HEK293 (cell line): ENCODE results near the gene ITGA8.

ENCODE experiments used
- EGR2 ChIP-seq: fragments of 450-650 bp; formaldehyde crosslinking; IDR thresholded peaks from 2 replicates; pipeline ENCODE4 v1.5.1; 2016; ENCODE audit warnings: low read depth, missing biosample characterization, missing genetic modification characterization
- PRDM1 ChIP-seq: fragments of 450-650 bp; formaldehyde crosslinking; IDR thresholded peaks from 2 replicates; pipeline ENCODE4; 2016; ENCODE audit warnings: missing biosample characterization, missing genetic modification characterization
- SCRT1 ChIP-seq: fragments of 450-650 bp; formaldehyde crosslinking; IDR thresholded peaks from 2 replicates; pipeline ENCODE4 v1.5.1; 2016; ENCODE audit warnings: missing biosample characterization, missing genetic modification characterization, borderline replicate concordance
- SP2 ChIP-seq: fragments of 450-650 bp; formaldehyde crosslinking; IDR thresholded peaks from 2 replicates; pipeline ENCODE4 v1.5.1; 2016; ENCODE audit warnings: missing biosample characterization, missing genetic modification characterization
- ZEB2 ChIP-seq: fragments of 450-650 bp; formaldehyde crosslinking; IDR thresholded peaks from 2 replicates; pipeline ENCODE4 v1.5.1; 2016; ENCODE audit warnings: missing biosample characterization, missing genetic modification characterization
- ZNF37A ChIP-seq: fragments of 450-650 bp; IDR thresholded peaks from 2 replicates; pipeline ENCODE4 v1.5.1; 2018; ENCODE audit warnings: missing biosample characterization, missing genetic modification characterization
- ZNF394 ChIP-seq: fragments of 450-650 bp; formaldehyde crosslinking; IDR thresholded peaks from 2 replicates; pipeline ENCODE4 v1.5.1; 2016; ENCODE audit warnings: missing biosample characterization, missing genetic modification characterization, mild to moderate bottlenecking, moderate library complexity, borderline replicate concordance
- ZNF416 ChIP-seq: fragments of 450-650 bp; formaldehyde crosslinking; IDR thresholded peaks from 2 replicates; pipeline ENCODE4 v1.5.1; 2016; ENCODE audit warnings: missing biosample characterization, missing genetic modification characterization
- ZNF426 ChIP-seq: fragments of 450-650 bp; formaldehyde crosslinking; IDR thresholded peaks from 2 replicates; pipeline ENCODE4 v1.5.1; 2017; ENCODE audit warnings: missing biosample characterization, missing genetic modification characterization, mild to moderate bottlenecking, inconsistent platforms, moderate library complexity
- ZNF629 ChIP-seq: fragments of 450-650 bp; formaldehyde crosslinking; IDR thresholded peaks from 2 replicates; pipeline ENCODE4 v1.5.1; 2017; ENCODE audit warnings: missing biosample characterization, missing genetic modification characterization
- ZNF664 ChIP-seq: fragments of 450-650 bp; formaldehyde crosslinking; IDR thresholded peaks from 2 replicates; pipeline ENCODE4 v1.5.1; 2016; ENCODE audit warnings: missing biosample characterization, missing genetic modification characterization
- TF ChIP-seq, protein P1 (sequence below): fragments of 450-650 bp; formaldehyde crosslinking; IDR thresholded peaks from 2 replicates; pipeline ENCODE4 v1.5.1; 2016; ENCODE audit warnings: missing biosample characterization, missing genetic modification characterization, borderline replicate concordance
- TF ChIP-seq, protein P2 (sequence below): fragments of 450-650 bp; formaldehyde crosslinking; IDR thresholded peaks from 2 replicates; pipeline ENCODE4 v1.5.1; 2017; ENCODE audit warnings: missing biosample characterization, missing genetic modification characterization
- TF ChIP-seq, protein P3 (sequence below): fragments of 450-650 bp; formaldehyde crosslinking; IDR thresholded peaks from 2 replicates; pipeline ENCODE4 v1.5.1; 2016; ENCODE audit warnings: missing biosample characterization, missing genetic modification characterization
- TF ChIP-seq, protein P4 (sequence below): fragments of 450-650 bp; formaldehyde crosslinking; IDR thresholded peaks from 2 replicates; pipeline ENCODE4 v1.5.1; 2016; ENCODE audit warnings: missing biosample characterization, missing genetic modification characterization, borderline replicate concordance
- TF ChIP-seq, protein P5 (sequence below): fragments of 450-650 bp; formaldehyde crosslinking; IDR thresholded peaks from 2 replicates; pipeline ENCODE4 v1.5.1; 2016; ENCODE audit warnings: missing biosample characterization, missing genetic modification characterization
- TF ChIP-seq, protein P6 (sequence below): fragments of 450-650 bp; formaldehyde crosslinking; IDR thresholded peaks from 2 replicates; pipeline ENCODE4 v1.5.1; 2017; ENCODE audit warnings: missing biosample characterization, missing genetic modification characterization

ITGA8 gene

DNA sequence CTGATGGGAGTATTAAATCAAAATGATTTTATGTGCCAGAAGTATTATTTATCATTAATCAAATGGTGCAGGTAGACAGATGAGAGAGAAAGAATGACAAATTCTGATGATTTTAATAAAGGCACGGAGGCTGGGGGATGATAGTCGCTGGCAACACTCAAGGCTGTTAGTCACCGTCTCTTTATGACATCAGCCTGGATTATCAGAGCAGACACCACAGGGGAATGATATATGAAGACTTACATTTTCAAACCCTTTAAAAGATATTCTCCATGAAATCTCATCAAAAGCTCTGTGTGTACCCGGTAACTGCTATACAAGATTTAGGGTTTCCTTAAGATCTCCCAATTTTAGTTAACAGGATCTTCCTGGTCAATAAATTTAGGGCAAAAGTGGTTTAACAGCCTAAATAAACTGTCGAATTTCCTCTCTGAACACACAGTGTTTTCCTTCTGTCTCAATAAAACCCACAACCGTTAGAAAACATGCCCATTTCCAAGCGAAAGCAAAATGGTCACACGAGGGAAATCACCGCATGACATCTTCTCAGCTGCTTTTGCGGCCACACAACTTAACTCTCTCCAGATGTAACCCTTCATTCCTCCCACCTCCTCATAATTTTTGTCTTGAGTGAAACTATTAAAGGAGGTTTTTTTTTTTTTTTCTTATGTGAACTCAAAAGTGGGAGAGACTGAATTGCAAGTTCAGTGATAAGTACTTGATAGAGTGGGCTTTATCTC, 215.5 kb downstream of the ITGA8 start (continued):
- TF ChIP-seq ZNF664 (tag by site-specific recombination): 0 out of 2 replicates have a peak, but pooled peaks have one; percentile 12
- no peak for TF ChIP-seq EGR2
- TF ChIP-seq, protein P1, sequence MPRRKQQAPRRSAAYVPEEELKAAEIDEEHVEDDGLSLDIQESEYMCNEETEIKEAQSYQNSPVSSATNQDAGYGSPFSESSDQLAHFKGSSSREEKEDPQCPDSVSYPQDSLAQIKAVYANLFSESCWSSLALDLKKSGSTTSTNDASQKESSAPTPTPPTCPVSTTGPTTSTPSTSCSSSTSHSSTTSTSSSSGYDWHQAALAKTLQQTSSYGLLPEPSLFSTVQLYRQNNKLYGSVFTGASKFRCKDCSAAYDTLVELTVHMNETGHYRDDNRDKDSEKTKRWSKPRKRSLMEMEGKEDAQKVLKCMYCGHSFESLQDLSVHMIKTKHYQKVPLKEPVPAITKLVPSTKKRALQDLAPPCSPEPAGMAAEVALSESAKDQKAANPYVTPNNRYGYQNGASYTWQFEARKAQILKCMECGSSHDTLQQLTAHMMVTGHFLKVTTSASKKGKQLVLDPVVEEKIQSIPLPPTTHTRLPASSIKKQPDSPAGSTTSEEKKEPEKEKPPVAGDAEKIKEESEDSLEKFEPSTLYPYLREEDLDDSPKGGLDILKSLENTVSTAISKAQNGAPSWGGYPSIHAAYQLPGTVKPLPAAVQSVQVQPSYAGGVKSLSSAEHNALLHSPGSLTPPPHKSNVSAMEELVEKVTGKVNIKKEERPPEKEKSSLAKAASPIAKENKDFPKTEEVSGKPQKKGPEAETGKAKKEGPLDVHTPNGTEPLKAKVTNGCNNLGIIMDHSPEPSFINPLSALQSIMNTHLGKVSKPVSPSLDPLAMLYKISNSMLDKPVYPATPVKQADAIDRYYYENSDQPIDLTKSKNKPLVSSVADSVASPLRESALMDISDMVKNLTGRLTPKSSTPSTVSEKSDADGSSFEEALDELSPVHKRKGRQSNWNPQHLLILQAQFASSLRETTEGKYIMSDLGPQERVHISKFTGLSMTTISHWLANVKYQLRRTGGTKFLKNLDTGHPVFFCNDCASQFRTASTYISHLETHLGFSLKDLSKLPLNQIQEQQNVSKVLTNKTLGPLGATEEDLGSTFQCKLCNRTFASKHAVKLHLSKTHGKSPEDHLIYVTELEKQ (tag by site-specific recombination): no peak
- peak; percentile 15; the same call in 1 of the 2 replicates for TF ChIP-seq ZEB2
- TF ChIP-seq, protein P2, sequence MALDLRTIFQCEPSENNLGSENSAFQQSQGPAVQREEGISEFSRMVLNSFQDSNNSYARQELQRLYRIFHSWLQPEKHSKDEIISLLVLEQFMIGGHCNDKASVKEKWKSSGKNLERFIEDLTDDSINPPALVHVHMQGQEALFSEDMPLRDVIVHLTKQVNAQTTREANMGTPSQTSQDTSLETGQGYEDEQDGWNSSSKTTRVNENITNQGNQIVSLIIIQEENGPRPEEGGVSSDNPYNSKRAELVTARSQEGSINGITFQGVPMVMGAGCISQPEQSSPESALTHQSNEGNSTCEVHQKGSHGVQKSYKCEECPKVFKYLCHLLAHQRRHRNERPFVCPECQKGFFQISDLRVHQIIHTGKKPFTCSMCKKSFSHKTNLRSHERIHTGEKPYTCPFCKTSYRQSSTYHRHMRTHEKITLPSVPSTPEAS (tag by site-specific recombination): no peak
- TF ChIP-seq ZNF416: no peak
- TF ChIP-seq ZNF629: peak; percentile 84
- no peak for TF ChIP-seq ZNF394 (tag by site-specific recombination)
- no peak for TF ChIP-seq SP2 (tag by site-specific recombination)
- TF ChIP-seq, protein P3, sequence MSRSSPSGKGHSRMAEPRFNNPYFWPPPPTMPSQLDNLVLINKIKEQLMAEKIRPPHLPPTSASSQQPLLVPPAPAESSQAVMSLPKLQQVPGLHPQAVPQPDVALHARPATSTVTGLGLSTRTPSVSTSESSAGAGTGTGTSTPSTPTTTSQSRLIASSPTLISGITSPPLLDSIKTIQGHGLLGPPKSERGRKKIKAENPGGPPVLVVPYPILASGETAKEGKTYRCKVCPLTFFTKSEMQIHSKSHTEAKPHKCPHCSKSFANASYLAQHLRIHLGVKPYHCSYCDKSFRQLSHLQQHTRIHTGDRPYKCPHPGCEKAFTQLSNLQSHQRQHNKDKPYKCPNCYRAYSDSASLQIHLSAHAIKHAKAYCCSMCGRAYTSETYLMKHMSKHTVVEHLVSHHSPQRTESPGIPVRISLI (tag by site-specific recombination): no peak
- TF ChIP-seq ZNF37A (tag by site-specific recombination): no peak
- TF ChIP-seq, protein P4, sequence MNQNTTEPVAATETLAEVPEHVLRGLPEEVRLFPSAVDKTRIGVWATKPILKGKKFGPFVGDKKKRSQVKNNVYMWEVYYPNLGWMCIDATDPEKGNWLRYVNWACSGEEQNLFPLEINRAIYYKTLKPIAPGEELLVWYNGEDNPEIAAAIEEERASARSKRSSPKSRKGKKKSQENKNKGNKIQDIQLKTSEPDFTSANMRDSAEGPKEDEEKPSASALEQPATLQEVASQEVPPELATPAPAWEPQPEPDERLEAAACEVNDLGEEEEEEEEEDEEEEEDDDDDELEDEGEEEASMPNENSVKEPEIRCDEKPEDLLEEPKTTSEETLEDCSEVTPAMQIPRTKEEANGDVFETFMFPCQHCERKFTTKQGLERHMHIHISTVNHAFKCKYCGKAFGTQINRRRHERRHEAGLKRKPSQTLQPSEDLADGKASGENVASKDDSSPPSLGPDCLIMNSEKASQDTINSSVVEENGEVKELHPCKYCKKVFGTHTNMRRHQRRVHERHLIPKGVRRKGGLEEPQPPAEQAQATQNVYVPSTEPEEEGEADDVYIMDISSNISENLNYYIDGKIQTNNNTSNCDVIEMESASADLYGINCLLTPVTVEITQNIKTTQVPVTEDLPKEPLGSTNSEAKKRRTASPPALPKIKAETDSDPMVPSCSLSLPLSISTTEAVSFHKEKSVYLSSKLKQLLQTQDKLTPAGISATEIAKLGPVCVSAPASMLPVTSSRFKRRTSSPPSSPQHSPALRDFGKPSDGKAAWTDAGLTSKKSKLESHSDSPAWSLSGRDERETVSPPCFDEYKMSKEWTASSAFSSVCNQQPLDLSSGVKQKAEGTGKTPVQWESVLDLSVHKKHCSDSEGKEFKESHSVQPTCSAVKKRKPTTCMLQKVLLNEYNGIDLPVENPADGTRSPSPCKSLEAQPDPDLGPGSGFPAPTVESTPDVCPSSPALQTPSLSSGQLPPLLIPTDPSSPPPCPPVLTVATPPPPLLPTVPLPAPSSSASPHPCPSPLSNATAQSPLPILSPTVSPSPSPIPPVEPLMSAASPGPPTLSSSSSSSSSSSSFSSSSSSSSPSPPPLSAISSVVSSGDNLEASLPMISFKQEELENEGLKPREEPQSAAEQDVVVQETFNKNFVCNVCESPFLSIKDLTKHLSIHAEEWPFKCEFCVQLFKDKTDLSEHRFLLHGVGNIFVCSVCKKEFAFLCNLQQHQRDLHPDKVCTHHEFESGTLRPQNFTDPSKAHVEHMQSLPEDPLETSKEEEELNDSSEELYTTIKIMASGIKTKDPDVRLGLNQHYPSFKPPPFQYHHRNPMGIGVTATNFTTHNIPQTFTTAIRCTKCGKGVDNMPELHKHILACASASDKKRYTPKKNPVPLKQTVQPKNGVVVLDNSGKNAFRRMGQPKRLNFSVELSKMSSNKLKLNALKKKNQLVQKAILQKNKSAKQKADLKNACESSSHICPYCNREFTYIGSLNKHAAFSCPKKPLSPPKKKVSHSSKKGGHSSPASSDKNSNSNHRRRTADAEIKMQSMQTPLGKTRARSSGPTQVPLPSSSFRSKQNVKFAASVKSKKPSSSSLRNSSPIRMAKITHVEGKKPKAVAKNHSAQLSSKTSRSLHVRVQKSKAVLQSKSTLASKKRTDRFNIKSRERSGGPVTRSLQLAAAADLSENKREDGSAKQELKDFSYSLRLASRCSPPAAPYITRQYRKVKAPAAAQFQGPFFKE (tag by site-specific recombination): no peak
- TF ChIP-seq, protein P5, sequence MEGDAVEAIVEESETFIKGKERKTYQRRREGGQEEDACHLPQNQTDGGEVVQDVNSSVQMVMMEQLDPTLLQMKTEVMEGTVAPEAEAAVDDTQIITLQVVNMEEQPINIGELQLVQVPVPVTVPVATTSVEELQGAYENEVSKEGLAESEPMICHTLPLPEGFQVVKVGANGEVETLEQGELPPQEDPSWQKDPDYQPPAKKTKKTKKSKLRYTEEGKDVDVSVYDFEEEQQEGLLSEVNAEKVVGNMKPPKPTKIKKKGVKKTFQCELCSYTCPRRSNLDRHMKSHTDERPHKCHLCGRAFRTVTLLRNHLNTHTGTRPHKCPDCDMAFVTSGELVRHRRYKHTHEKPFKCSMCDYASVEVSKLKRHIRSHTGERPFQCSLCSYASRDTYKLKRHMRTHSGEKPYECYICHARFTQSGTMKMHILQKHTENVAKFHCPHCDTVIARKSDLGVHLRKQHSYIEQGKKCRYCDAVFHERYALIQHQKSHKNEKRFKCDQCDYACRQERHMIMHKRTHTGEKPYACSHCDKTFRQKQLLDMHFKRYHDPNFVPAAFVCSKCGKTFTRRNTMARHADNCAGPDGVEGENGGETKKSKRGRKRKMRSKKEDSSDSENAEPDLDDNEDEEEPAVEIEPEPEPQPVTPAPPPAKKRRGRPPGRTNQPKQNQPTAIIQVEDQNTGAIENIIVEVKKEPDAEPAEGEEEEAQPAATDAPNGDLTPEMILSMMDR (tag by site-specific recombination): no peak
- TF ChIP-seq, protein P6, sequence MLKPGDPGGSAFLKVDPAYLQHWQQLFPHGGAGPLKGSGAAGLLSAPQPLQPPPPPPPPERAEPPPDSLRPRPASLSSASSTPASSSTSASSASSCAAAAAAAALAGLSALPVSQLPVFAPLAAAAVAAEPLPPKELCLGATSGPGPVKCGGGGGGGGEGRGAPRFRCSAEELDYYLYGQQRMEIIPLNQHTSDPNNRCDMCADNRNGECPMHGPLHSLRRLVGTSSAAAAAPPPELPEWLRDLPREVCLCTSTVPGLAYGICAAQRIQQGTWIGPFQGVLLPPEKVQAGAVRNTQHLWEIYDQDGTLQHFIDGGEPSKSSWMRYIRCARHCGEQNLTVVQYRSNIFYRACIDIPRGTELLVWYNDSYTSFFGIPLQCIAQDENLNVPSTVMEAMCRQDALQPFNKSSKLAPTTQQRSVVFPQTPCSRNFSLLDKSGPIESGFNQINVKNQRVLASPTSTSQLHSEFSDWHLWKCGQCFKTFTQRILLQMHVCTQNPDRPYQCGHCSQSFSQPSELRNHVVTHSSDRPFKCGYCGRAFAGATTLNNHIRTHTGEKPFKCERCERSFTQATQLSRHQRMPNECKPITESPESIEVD (tag by site-specific recombination): 0 out of 2 replicates have a peak, but pooled peaks have one; percentile 21
- no peak for TF ChIP-seq ZNF426 (tag by site-specific recombination)
- TF ChIP-seq SCRT1 (tag by site-specific recombination): no peak
- peak; percentile 36; the same call in 1 of the 2 replicates for TF ChIP-seq PRDM1 (tag by site-specific recombination)
